Measurements from ENCODE around the gene LRIG2.

DNA sequence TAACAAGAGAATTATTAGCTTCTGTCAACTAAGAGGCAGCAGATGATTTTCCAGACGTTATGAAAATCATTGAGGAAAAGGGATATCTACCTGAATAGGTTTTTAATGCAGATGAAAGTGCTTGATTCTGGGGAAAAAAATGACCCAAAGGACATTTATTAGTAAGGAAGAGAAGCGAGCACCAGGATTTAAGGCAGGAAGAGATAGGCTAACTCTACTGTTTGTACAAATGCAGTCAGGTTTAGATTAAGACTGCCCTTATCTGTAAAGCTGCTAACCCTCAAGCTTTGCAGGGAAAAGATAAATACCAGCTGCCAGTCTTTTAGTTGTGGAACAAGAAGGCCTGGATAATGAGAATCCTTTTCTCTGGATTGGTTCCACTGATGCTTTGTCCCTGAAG lies 33.0 kb upstream of the LRIG2 start:
- TF ChIP-seq, protein P1, sequence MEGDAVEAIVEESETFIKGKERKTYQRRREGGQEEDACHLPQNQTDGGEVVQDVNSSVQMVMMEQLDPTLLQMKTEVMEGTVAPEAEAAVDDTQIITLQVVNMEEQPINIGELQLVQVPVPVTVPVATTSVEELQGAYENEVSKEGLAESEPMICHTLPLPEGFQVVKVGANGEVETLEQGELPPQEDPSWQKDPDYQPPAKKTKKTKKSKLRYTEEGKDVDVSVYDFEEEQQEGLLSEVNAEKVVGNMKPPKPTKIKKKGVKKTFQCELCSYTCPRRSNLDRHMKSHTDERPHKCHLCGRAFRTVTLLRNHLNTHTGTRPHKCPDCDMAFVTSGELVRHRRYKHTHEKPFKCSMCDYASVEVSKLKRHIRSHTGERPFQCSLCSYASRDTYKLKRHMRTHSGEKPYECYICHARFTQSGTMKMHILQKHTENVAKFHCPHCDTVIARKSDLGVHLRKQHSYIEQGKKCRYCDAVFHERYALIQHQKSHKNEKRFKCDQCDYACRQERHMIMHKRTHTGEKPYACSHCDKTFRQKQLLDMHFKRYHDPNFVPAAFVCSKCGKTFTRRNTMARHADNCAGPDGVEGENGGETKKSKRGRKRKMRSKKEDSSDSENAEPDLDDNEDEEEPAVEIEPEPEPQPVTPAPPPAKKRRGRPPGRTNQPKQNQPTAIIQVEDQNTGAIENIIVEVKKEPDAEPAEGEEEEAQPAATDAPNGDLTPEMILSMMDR (IDR thresholded peaks at IDR 0.05), result no peak
- no peak for TF ChIP-seq POLR2A (IDR thresholded peaks at IDR 0.05)

All from heart left ventricle (tissue), 13 donors.